ENCODE results near the gene SUPT6H. TPM values are rescaled to one million over a fixed set of nuclear protein-coding genes. Genes with fewer than 3 reads are reported as not detected.

Gene SUPT6H
- total RNA-seq, 2 donors from 2014 or later, result 40.1 to 47.1 TPM

- H3K4me3 ChIP-seq, result no peak overlapping the region
- H3K27ac ChIP-seq, result no peak overlapping the region
- no peak for DNase-seq
- intact Hi-C loops (cut with DNase I), result no loop called here
- TF ChIP-seq CTCF (IDR thresholded peaks at IDR 0.05), result no peak
- H3K9ac ChIP-seq (ENCODE audit: low read depth in 2 of 2, low read length in 2 of 2), result no peak overlapping the region
- H3K36me3 ChIP-seq, result peaks cover 33% of the 10 kb centered on the region
- H3K9me3 ChIP-seq, result no peaks in the 10 kb centered on the region
- H3K4me1 ChIP-seq, result no peaks in the 10 kb centered on the region
- no peaks in the 10 kb centered on the region for H3K27me3 ChIP-seq
Observed at GRCh38 chr17:28615260-28615940, 46.6 kb upstream of the SUPT6H start.

DNA sequence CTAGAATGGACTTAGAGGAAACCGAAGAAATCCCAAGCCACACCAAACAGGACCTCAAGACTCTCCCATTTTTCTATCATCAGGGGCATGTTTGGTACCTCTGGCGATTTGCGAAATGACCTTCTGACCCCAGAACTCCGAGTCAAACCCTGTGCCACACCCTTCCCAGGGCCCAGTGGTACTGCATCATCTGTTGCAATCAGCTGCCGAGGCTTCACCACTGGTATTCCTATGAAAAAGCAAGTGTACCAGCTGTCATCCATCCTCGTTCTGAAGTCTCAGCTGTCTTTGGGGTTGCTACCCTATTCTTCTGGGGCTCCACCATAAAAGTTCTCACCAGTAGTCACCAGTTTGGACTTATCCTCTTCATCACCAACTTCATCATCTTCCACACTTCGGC lies 45.7 kb upstream of the SUPT6H start:
- H3K4me3 ChIP-seq, result no peak overlapping the region
- no peak for TF ChIP-seq CTCF (IDR thresholded peaks at IDR 0.05)
- intact Hi-C loops (cut with DNase I), result no loop called here

GRCh38 chr17:28618464-28618863 lies 43.5 kb upstream of the SUPT6H start:
- Histone ChIP-seq H3K4me3 (no peak overlapping the region), H3K4me1 (no peaks in the 10 kb centered on the region), H3K36me3 (peaks cover 41% of the 10 kb centered on the region), H3K9me3 (no peaks in the 10 kb centered on the region), H3K27ac (no peak overlapping the region), H3K9ac (ENCODE audit: low read depth in 2 of 2, low read length in 2 of 2) (no peak overlapping the region), H3K27me3 (no peaks in the 10 kb centered on the region)
- intact Hi-C loops (cut with DNase I), result no loop called here
- no peak for TF ChIP-seq CTCF (IDR thresholded peaks at IDR 0.05)
- DNase-seq, result no peak

More for the DNA sequence above, 45.7 kb upstream of the SUPT6H start:
- Histone ChIP-seq H3K4me1 (no peaks in the 10 kb centered on the region), H3K9me3 (no peaks in the 10 kb centered on the region), H3K27me3 (no peaks in the 10 kb centered on the region), H3K36me3 (peaks cover 35% of the 10 kb centered on the region), H3K27ac (no peak overlapping the region), H3K9ac (ENCODE audit: low read depth in 2 of 2, low read length in 2 of 2) (no peak overlapping the region)
- no peak for DNase-seq

DNA sequence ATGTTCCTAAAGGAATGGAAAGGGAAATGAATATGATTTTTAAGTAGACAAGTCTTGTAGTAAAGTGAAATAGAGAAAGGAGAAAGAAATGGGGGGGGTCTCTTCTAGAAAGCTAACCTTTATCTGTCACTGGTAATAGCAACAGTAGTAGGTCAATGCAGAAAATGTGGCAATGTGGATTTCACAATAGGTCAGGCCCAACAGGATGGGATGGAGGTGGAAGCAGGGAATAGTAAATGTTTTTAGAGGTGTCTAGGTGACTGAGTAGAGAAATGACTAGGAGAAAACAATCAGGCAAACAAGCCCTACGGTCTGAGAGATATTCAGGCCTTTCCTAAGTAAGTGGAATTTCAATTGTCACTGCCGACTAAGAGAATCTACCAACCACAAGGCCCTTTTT lies 42.0 kb upstream of the SUPT6H start:
- H3K9ac ChIP-seq (ENCODE audit: low read depth in 2 of 2, low read length in 2 of 2), result no peak overlapping the region
- no peaks in the 10 kb centered on the region for H3K27me3 ChIP-seq
- peaks cover 44% of the 10 kb centered on the region for H3K36me3 ChIP-seq
- DNase-seq, result no peak
- TF ChIP-seq CTCF (IDR thresholded peaks at IDR 0.05), result no peak
- no peaks in the 10 kb centered on the region for H3K9me3 ChIP-seq
- no peak overlapping the region for H3K4me3 ChIP-seq
- no peak overlapping the region for H3K27ac ChIP-seq
- intact Hi-C loops (cut with DNase I), result no loop called here
- no peaks in the 10 kb centered on the region for H3K4me1 ChIP-seq

GRCh38 chr17:28622186-28622585 lies 39.8 kb upstream of the SUPT6H start:
- Histone ChIP-seq H3K27me3 (no peaks in the 10 kb centered on the region), H3K9ac (ENCODE audit: low read depth in 2 of 2, low read length in 2 of 2) (peak overlapping the region in 1 of 2 donors; percentile 6), H3K27ac (no peak overlapping the region), H3K9me3 (no peaks in the 10 kb centered on the region), H3K36me3 (peaks cover 28% of the 10 kb centered on the region), H3K4me1 (no peaks in the 10 kb centered on the region), H3K4me3 (no peak overlapping the region)
- DNase-seq, result no peak
- TF ChIP-seq CTCF (IDR thresholded peaks at IDR 0.05), result no peak
- intact Hi-C loops (cut with DNase I), result no loop called here
